GM04504 (cell line): ENCODE data around the gene C1QTNF2.

Experiments used
- DNase-seq: peaks from one replicate; pipeline ENCODE4 v3.0.0-alpha.2; 2012; ENCODE audit warnings: low read depth

The C1QTNF2 gene

GRCh38 chr5:160369990-160370712 is at the start of gene C1QTNF2:
Gene C1QTNF2 (minus strand): TSS chr5:160370626. CDS start chr5:160355011, 15,615 bp downstream.
- DNase-seq = peak; percentile 35

- no peak for DNase-seq
These were observed 49.8 kb upstream of the C1QTNF2 start for GRCh38 chr5:160420331-160420610.

GRCh38 chr5:160419458-160420330 is 49.3 kb upstream of the C1QTNF2 start:
- no peak for DNase-seq

- peak; percentile 92 for DNase-seq
These were observed 48.4 kb upstream of the C1QTNF2 start, which contains the start of gene SLU7 for GRCh38 chr5:160418561-160419457. Gene SLU7 (minus strand): TSS chr5:160419081. CDS start chr5:160415294, 3,787 bp downstream.

GRCh38 chr5:160399402-160400353 is 29.3 kb upstream of the C1QTNF2 start, which contains the start of gene FAM200C:
Gene FAM200C (minus strand): TSS chr5:160400054. CDS start chr5:160395490, 4,564 bp downstream.
- peak; percentile 88 for DNase-seq

- no peak for DNase-seq
These were observed 28.4 kb upstream of the C1QTNF2 start for GRCh38 chr5:160398806-160399205.

GRCh38 chr5:160397492-160397891 is 27.1 kb upstream of the C1QTNF2 start:
- DNase-seq = no peak

- DNase-seq = no peak
These were observed 24.7 kb upstream of the C1QTNF2 start for GRCh38 chr5:160395111-160395510.

- no peak for DNase-seq
These were observed 20.6 kb upstream of the C1QTNF2 start for GRCh38 chr5:160390787-160391696.

- no peak for DNase-seq
These were observed 17.0 kb upstream of the C1QTNF2 start for GRCh38 chr5:160387445-160387844.

GRCh38 chr5:160385496-160385895 is 15.1 kb upstream of the C1QTNF2 start:
- DNase-seq = no peak

GRCh38 chr5:160384681-160385080 is 14.3 kb upstream of the C1QTNF2 start:
- no peak for DNase-seq

GRCh38 chr5:160382346-160382745 is 11.9 kb upstream of the C1QTNF2 start:
- DNase-seq = no peak

GRCh38 chr5:160380041-160380440 is 9.6 kb upstream of the C1QTNF2 start:
- DNase-seq = no peak

GRCh38 chr5:160379511-160379910 is 9.1 kb upstream of the C1QTNF2 start:
- no peak for DNase-seq

- no peak for DNase-seq
These were observed 7.9 kb upstream of the C1QTNF2 start for GRCh38 chr5:160378330-160378729.

GRCh38 chr5:160377651-160378050 is 7.2 kb upstream of the C1QTNF2 start:
- DNase-seq = no peak

- no peak for DNase-seq
These were observed 6.0 kb upstream of the C1QTNF2 start for GRCh38 chr5:160376416-160376815.

- DNase-seq = no peak
These were observed 5.3 kb upstream of the C1QTNF2 start for GRCh38 chr5:160375701-160376100.

- no peak for DNase-seq
These were observed 4.7 kb upstream of the C1QTNF2 start for GRCh38 chr5:160375166-160375565.
